GF-D8 (cell line): ENCODE measurements around the gene WBP1L.

Experiments used
- DNase-seq: peaks from one replicate; lab custom pipeline; 2025; lab: John Stamatoyannopoulos, UW

Gene WBP1L

GRCh38 chr10:102759497-102760210 is 15.9 kb downstream of the WBP1L start:
- no peak for DNase-seq

- DNase-seq: no peak
These were observed 18.2 kb downstream of the WBP1L start for GRCh38 chr10:102761981-102762380.

- DNase-seq: no peak
These were observed 18.8 kb downstream of the WBP1L start for GRCh38 chr10:102762401-102763015.

GRCh38 chr10:102763037-102763607 is 19.4 kb downstream of the WBP1L start:
- no peak for DNase-seq

GRCh38 chr10:102764470-102765161 is 20.9 kb downstream of the WBP1L start:
- no peak for DNase-seq

GRCh38 chr10:102765336-102765735 is 21.6 kb downstream of the WBP1L start:
- no peak for DNase-seq

GRCh38 chr10:102767428-102768160 is 23.8 kb downstream of the WBP1L start:
- no peak for DNase-seq

GRCh38 chr10:102769375-102770107 is 25.8 kb downstream of the WBP1L start:
- peak; percentile 40 for DNase-seq

- no peak for DNase-seq
These were observed 26.3 kb downstream of the WBP1L start for GRCh38 chr10:102770108-102770482.

GRCh38 chr10:102770792-102771191 is 27.0 kb downstream of the WBP1L start:
- DNase-seq: no peak

GRCh38 chr10:102773320-102773719 is 29.6 kb downstream of the WBP1L start:
- DNase-seq: no peak

- DNase-seq: no peak
These were observed 30.2 kb downstream of the WBP1L start for GRCh38 chr10:102773986-102774385.

GRCh38 chr10:102775201-102775934 is 31.6 kb downstream of the WBP1L start:
- DNase-seq: no peak

- no peak for DNase-seq
These were observed 32.4 kb downstream of the WBP1L start for GRCh38 chr10:102775935-102776669.

GRCh38 chr10:102776779-102777456 is 33.2 kb downstream of the WBP1L start:
- no peak for DNase-seq

- DNase-seq: no peak
These were observed 34.1 kb downstream of the WBP1L start for GRCh38 chr10:102777711-102778453.

- DNase-seq: no peak
These were observed 35.0 kb downstream of the WBP1L start for GRCh38 chr10:102778781-102779180.

- no peak for DNase-seq
These were observed 36.2 kb downstream of the WBP1L start for GRCh38 chr10:102779680-102780526.
